ENCODE results near the gene IL12RB2.

The IL12RB2 gene

DNA sequence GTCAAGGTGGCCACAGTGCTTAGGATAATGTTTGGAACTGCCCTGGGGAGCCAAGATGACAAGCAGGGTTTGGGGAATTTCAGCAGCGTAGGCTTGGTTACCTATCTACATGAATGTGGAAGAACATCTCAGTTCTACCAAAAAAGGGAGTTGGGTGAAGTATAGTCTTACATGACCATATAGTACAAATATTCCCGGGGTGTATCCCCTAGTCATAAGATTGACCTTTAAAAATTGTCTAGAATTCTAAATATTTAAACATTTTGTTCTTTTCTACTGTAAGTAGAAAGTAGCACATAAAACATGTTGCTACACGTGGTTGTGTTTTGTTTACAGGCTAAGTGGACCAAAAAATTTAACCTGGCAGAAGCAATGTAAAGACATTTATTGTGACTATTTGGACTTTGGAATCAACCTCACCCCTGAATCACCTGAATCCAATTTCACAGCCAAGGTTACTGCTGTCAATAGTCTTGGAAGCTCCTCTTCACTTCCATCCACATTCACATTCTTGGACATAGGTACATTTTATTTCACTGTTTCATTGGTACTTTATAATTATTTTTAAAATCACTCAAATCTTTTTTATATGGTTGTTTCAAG, 20.3 kb downstream of the IL12RB2 start:
- Histone ChIP-seq H3K27ac (ENCODE audit: low read depth in 2 of 2, low read length in 2 of 2) (no peak overlapping the region), H3K4me1 (ENCODE audit: control insufficient read depth in 2 of 2, insufficient read depth in 2 of 2, low read length in 2 of 2) (no peaks in the 10 kb centered on the region), H3K4me3 (ENCODE audit: low read length in 2 of 2) (no peak overlapping the region), H3K9me3 (ENCODE audit: control insufficient read depth in 2 of 2, low read length in 2 of 2) (no peaks in the 10 kb centered on the region), H3K27me3 (ENCODE audit: control insufficient read depth in 2 of 2, insufficient read depth in 2 of 2, low read length in 2 of 2) (no peaks in the 10 kb centered on the region), H3K9ac (ENCODE audit: low read depth in 1 of 2, low read length in 2 of 2) (no peak overlapping the region), H3K36me3 (ENCODE audit: control insufficient read depth in 2 of 2, insufficient read depth in 2 of 2, low read length in 2 of 2) (no peaks in the 10 kb centered on the region)

DNA sequence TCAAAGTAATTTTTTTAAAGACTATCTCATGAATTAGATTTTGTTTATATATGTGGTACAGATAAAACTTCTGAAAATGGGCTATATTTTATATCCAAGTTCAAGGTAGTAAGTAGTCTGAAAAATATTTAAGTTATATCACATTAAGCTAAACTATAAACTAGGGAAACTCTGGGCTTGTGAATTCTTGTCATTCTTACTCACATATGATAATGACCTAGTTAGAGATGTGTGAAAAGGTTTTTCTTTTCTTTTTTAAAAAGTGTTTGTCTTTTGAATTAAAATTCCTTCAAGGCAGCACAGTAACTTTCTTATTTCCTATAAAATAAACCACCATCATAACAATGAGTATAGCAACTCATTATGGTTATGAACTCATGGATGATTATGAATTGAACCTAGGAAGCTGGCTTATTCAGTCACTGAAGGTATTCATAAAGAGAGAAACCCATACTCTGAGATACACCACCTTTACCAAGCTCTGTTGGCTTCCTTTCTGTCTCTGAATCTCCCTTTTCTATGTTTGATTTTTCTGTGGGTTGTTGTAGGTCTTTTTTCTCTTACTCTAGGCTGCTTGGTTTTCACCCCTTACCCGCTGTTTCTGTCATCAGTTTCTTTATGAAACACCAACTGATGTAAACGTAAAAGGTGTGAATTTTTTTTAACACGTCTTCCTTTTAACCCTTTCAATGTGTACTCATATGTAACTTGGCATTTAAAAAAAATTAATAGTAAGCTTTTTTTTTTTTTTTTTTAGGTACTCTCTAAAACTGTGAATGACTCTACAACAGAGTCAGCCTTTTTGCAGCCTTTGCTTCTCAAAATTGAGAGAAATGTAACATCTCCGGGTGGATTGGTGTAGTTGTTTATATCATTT, 25.2 kb downstream of the IL12RB2 start:
- H3K27ac ChIP-seq (ENCODE audit: low read depth in 2 of 2, low read length in 2 of 2): no peak overlapping the region
- H3K27me3 ChIP-seq (ENCODE audit: control insufficient read depth in 2 of 2, insufficient read depth in 2 of 2, low read length in 2 of 2): no peaks in the 10 kb centered on the region
- no peaks in the 10 kb centered on the region for H3K9me3 ChIP-seq (ENCODE audit: control insufficient read depth in 2 of 2, low read length in 2 of 2)
- no peak overlapping the region for H3K9ac ChIP-seq (ENCODE audit: low read depth in 1 of 2, low read length in 2 of 2)
- H3K4me1 ChIP-seq (ENCODE audit: control insufficient read depth in 2 of 2, insufficient read depth in 2 of 2, low read length in 2 of 2): no peaks in the 10 kb centered on the region
- H3K4me3 ChIP-seq (ENCODE audit: low read length in 2 of 2): no peak overlapping the region
- H3K36me3 ChIP-seq (ENCODE audit: control insufficient read depth in 2 of 2, insufficient read depth in 2 of 2, low read length in 2 of 2): no peaks in the 10 kb centered on the region

DNA sequence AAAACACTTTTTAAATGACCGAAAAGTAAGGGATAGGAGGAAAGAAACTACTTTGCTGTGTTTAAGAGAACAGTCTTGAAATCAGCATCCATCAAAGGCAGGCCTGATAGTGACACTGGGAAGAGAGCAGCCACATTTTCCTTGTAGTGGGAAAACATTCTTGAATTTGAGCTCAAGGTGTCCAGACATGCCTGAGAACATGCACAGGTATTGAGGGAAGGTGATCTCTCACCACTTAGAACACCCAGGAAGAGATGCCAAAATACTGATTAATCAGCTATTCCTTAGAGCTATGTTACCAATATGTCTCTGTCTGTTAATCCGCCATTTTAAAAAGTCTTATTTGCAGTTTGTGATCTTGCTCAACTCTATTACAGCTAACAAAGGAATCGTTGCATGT, 25.9 kb downstream of the IL12RB2 start:
- H3K27ac ChIP-seq (ENCODE audit: low read depth in 2 of 2, low read length in 2 of 2): no peak overlapping the region
- H3K9me3 ChIP-seq (ENCODE audit: control insufficient read depth in 2 of 2, low read length in 2 of 2): no peaks in the 10 kb centered on the region
- H3K9ac ChIP-seq (ENCODE audit: low read depth in 1 of 2, low read length in 2 of 2): no peak overlapping the region

DNA sequence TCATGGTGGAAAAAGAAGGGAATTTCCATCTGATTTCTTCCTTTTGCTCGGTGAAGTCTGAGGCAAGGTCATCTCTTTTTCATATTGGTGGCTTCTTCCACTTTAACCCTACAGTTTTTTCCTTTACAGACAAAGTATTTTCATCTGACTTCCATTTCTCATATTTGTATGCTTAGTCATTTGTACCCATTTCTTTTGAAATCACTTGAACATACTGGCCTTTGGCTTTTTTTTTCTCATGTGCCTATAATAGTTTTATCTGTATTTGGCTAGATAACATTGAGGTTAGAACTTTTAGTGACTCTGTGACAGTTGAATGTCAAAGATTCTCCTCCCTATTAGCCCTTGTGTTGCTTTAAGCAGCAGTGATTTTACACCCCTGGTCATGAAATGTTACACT, 27.7 kb downstream of the IL12RB2 start:
- Histone ChIP-seq H3K27ac (ENCODE audit: low read depth in 2 of 2, low read length in 2 of 2) (no peak overlapping the region), H3K36me3 (ENCODE audit: control insufficient read depth in 2 of 2, insufficient read depth in 2 of 2, low read length in 2 of 2) (no peaks in the 10 kb centered on the region), H3K4me1 (ENCODE audit: control insufficient read depth in 2 of 2, insufficient read depth in 2 of 2, low read length in 2 of 2) (no peaks in the 10 kb centered on the region), H3K9me3 (ENCODE audit: control insufficient read depth in 2 of 2, low read length in 2 of 2) (no peaks in the 10 kb centered on the region), H3K27me3 (ENCODE audit: control insufficient read depth in 2 of 2, insufficient read depth in 2 of 2, low read length in 2 of 2) (no peaks in the 10 kb centered on the region), H3K4me3 (ENCODE audit: low read length in 2 of 2) (no peak overlapping the region), H3K9ac (ENCODE audit: low read depth in 1 of 2, low read length in 2 of 2) (no peak overlapping the region)

More for the DNA sequence above, 25.9 kb downstream of the IL12RB2 start:
- H3K4me1 ChIP-seq (ENCODE audit: control insufficient read depth in 2 of 2, insufficient read depth in 2 of 2, low read length in 2 of 2): no peaks in the 10 kb centered on the region
- no peaks in the 10 kb centered on the region for H3K27me3 ChIP-seq (ENCODE audit: control insufficient read depth in 2 of 2, insufficient read depth in 2 of 2, low read length in 2 of 2)
- H3K36me3 ChIP-seq (ENCODE audit: control insufficient read depth in 2 of 2, insufficient read depth in 2 of 2, low read length in 2 of 2): no peaks in the 10 kb centered on the region
- H3K4me3 ChIP-seq (ENCODE audit: low read length in 2 of 2): no peak overlapping the region

DNA sequence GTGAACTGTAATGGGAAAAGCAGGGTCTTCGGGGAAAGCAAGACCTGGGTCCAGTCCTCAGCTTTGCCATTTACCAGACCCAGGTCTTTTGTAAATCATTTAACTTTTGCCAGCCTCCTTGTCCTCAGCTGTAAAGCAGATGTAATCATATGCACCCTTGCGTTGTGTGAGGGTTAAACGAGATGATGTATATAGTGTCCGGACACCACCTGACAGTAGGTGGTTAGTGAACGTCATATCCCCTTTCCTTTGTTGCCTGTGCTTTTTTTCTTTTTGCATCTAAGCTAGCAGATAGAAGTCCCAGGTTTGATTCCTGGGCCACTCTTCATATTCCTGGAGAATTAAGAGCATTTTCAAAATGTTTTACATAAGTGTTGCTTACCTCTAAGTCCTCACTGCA, 28.5 kb downstream of the IL12RB2 start:
- H3K4me3 ChIP-seq (ENCODE audit: low read length in 2 of 2): no peak overlapping the region
- H3K4me1 ChIP-seq (ENCODE audit: control insufficient read depth in 2 of 2, insufficient read depth in 2 of 2, low read length in 2 of 2): no peaks in the 10 kb centered on the region
- no peaks in the 10 kb centered on the region for H3K27me3 ChIP-seq (ENCODE audit: control insufficient read depth in 2 of 2, insufficient read depth in 2 of 2, low read length in 2 of 2)
- H3K36me3 ChIP-seq (ENCODE audit: control insufficient read depth in 2 of 2, insufficient read depth in 2 of 2, low read length in 2 of 2): no peaks in the 10 kb centered on the region
- H3K27ac ChIP-seq (ENCODE audit: low read depth in 2 of 2, low read length in 2 of 2): no peak overlapping the region
- no peak overlapping the region for H3K9ac ChIP-seq (ENCODE audit: low read depth in 1 of 2, low read length in 2 of 2)
- H3K9me3 ChIP-seq (ENCODE audit: control insufficient read depth in 2 of 2, low read length in 2 of 2): no peaks in the 10 kb centered on the region

DNA sequence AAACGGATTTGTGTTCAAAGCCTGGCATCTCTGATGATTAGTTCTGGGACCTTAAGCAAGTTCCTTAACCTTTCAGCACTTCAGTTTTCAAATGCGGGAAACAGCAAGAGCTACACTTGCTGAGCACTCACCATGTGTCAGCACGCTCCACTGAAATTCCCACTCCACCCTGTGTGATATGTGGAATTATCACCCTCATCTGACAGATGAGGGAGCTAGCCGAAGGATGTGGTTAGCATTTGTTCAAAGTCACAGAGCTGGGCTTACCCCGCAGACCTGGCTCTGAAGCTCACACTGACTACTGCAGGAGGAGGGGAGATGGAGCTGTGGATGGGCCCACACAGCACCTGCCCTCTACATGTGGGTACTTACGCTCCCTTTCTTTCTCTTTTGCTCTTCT, 29.1 kb downstream of the IL12RB2 start:
- no peaks in the 10 kb centered on the region for H3K4me1 ChIP-seq (ENCODE audit: control insufficient read depth in 2 of 2, insufficient read depth in 2 of 2, low read length in 2 of 2)
- no peak overlapping the region for H3K27ac ChIP-seq (ENCODE audit: low read depth in 2 of 2, low read length in 2 of 2)
- no peak overlapping the region for H3K4me3 ChIP-seq (ENCODE audit: low read length in 2 of 2)
- H3K9me3 ChIP-seq (ENCODE audit: control insufficient read depth in 2 of 2, low read length in 2 of 2): no peaks in the 10 kb centered on the region
- H3K36me3 ChIP-seq (ENCODE audit: control insufficient read depth in 2 of 2, insufficient read depth in 2 of 2, low read length in 2 of 2): no peaks in the 10 kb centered on the region
- no peaks in the 10 kb centered on the region for H3K27me3 ChIP-seq (ENCODE audit: control insufficient read depth in 2 of 2, insufficient read depth in 2 of 2, low read length in 2 of 2)
- no peak overlapping the region for H3K9ac ChIP-seq (ENCODE audit: low read depth in 1 of 2, low read length in 2 of 2)

DNA sequence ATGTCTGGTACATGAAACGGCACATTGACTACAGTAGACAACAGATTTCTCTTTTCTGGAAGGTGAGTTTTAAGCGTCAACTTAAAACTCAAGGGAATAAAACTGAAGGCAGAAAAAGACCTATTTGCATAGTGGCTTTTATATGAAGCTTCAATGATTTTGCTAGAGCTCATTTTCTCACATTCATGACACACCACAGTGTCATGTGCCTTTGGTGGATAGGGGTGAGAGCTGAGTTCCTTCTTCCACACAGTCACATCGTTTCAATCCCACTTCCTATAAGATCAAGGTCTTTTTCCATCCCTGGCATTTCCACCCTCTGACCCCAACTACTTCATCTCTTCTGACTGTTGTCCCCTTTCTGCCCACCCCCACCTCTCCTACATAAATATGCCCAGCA, 31.0 kb downstream of the IL12RB2 start:
- H3K36me3 ChIP-seq (ENCODE audit: control insufficient read depth in 2 of 2, insufficient read depth in 2 of 2, low read length in 2 of 2): no peaks in the 10 kb centered on the region
- H3K9ac ChIP-seq (ENCODE audit: low read depth in 1 of 2, low read length in 2 of 2): no peak overlapping the region
- no peaks in the 10 kb centered on the region for H3K4me1 ChIP-seq (ENCODE audit: control insufficient read depth in 2 of 2, insufficient read depth in 2 of 2, low read length in 2 of 2)
- H3K27me3 ChIP-seq (ENCODE audit: control insufficient read depth in 2 of 2, insufficient read depth in 2 of 2, low read length in 2 of 2): no peaks in the 10 kb centered on the region
- H3K4me3 ChIP-seq (ENCODE audit: low read length in 2 of 2): no peak overlapping the region
- no peak overlapping the region for H3K27ac ChIP-seq (ENCODE audit: low read depth in 2 of 2, low read length in 2 of 2)
- no peaks in the 10 kb centered on the region for H3K9me3 ChIP-seq (ENCODE audit: control insufficient read depth in 2 of 2, low read length in 2 of 2)

DNA sequence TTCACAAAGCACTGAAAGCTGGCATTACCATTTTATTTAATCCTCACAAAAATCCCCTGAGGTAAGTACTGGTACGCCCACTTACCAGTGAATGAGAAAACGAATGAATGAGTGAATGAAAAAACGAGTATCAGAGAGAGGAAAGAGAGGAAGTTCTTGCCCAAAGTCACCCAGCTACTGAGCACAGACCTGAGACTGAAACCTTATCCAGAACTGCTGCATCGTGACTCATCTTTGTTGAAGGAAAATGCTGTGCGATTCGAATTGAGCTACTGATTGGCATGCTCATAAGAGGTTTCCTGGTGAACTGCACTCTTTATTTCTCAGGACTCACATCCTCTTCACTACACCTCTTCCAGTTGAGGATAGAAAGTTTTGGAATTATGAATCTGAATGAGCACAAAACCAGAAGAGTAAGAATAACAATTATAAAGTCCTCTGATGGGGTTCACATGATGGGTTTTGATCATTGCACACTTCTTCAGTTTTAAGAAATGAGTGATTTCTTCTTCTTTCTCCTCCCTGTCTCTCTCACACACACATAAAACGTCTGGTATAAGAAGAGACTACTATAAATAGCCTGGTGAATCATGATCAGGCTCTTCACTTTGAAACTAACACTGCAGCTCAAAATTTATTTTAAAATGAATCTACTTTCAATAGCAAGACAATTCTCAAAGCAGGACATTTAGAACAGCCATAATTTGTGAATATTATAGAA, 32.1 kb downstream of the IL12RB2 start:
- Histone ChIP-seq H3K9me3 (ENCODE audit: control insufficient read depth in 2 of 2, low read length in 2 of 2) (no peaks in the 10 kb centered on the region), H3K27ac (ENCODE audit: low read depth in 2 of 2, low read length in 2 of 2) (no peak overlapping the region), H3K4me3 (ENCODE audit: low read length in 2 of 2) (no peak overlapping the region), H3K4me1 (ENCODE audit: control insufficient read depth in 2 of 2, insufficient read depth in 2 of 2, low read length in 2 of 2) (no peaks in the 10 kb centered on the region), H3K36me3 (ENCODE audit: control insufficient read depth in 2 of 2, insufficient read depth in 2 of 2, low read length in 2 of 2) (no peaks in the 10 kb centered on the region), H3K27me3 (ENCODE audit: control insufficient read depth in 2 of 2, insufficient read depth in 2 of 2, low read length in 2 of 2) (no peaks in the 10 kb centered on the region), H3K9ac (ENCODE audit: low read depth in 1 of 2, low read length in 2 of 2) (no peak overlapping the region)

DNA sequence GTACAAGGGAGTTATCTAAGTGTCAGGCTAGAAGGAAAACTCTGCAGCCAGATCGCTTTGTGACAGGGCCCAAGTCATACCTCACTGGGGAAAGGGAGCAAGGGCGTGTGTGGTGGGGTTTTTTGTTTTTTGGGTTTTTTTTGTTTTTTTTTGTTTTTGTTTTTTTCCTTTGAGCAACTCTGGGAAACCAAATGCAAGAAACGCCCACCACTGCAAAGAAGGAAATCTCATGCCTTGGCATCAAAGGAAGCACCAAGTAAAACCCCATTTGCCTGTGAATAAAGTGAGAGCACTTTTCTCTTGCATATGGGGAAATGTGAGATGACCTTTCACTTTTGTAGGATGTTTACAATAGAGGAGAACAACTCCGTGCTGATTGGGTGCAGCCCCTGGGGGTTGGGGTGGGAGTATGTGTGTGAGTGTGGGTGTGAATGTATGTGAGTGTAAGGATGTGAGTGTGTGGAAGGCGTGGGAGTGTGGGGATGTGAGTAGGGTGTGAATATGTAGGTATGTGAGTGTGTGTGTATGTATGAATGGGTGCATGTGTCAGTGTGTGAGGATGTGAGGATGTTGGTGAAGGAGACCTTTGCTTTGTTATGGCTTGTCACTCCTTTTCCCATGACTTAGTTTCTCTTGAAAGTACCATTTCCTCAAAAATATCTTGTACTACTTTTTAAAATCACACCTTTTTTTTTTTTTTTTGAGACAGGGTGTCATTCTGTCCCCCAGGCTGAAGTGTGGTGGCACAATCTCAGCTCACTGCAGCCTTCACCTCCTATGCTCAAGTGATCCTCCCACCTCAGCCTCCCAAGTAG, 34.6 kb downstream of the IL12RB2 start:
- Histone ChIP-seq H3K4me3 (ENCODE audit: low read length in 2 of 2) (no peak overlapping the region), H3K27me3 (ENCODE audit: control insufficient read depth in 2 of 2, insufficient read depth in 2 of 2, low read length in 2 of 2) (no peaks in the 10 kb centered on the region), H3K9ac (ENCODE audit: low read depth in 1 of 2, low read length in 2 of 2) (no peak overlapping the region)

More for the DNA sequence above, 34.6 kb downstream of the IL12RB2 start:
- H3K36me3 ChIP-seq (ENCODE audit: control insufficient read depth in 2 of 2, insufficient read depth in 2 of 2, low read length in 2 of 2): no peaks in the 10 kb centered on the region
- H3K4me1 ChIP-seq (ENCODE audit: control insufficient read depth in 2 of 2, insufficient read depth in 2 of 2, low read length in 2 of 2): no peaks in the 10 kb centered on the region
- no peaks in the 10 kb centered on the region for H3K9me3 ChIP-seq (ENCODE audit: control insufficient read depth in 2 of 2, low read length in 2 of 2)
- no peak overlapping the region for H3K27ac ChIP-seq (ENCODE audit: low read depth in 2 of 2, low read length in 2 of 2)
